Sciatic nerve (tissue), 2 donors: ENCODE data around the gene POC5. TPM values are rescaled to one million over a fixed set of nuclear protein-coding genes. Genes with fewer than 3 reads are reported as not detected.
"Not testable (repeated sequence)": the region's sequence is repeated elsewhere in the genome, so short reads cannot be mapped to it uniquely, and the experiment has no call there.

Source experiments
- ATAC-seq: fragments of 200-7000 bp; cut with Tn5 transposase; one replicate; pipeline ENCODE4 v1.9.1; 2020; ENCODE audit warnings: mild to moderate bottlenecking, moderate library complexity
- DNase-seq: peaks from one replicate; pipeline ENCODE4 v3.0.0-alpha.2; 2020; ENCODE audit warnings: low spot score
- intact Hi-C: fragments of 100-400 bp; cut with DNase I; formaldehyde crosslinking; loops from one replicate; pipeline ENCODE4 v1.14.2; 2022
- total RNA-seq: library from RNA; stranded (reverse); fragmentation: NEBNext Ultra II Directional; extraction: Animal tissue kit (Norgen Biotek cat#: 25700); gene quantifications from one replicate; pipeline ENCODE4 v1.2.1, GENCODE V29; 2021
- donor health status: DM: no; HTN: no; CAD: no.
- donor health status: DM: no; HTN: no; CAD: no.

The POC5 gene
- total RNA-seq, 1 donor from 2014 or later = 11.7 TPM

GRCh38 chr5:75707911-75708509, 9.2 kb downstream of the POC5 start:
- no peak for ATAC-seq
- no peak for DNase-seq
- intact Hi-C loops = no loop called here

GRCh38 chr5:75706775-75707174, 10.5 kb downstream of the POC5 start:
- ATAC-seq = no peak
- intact Hi-C loops = no loop called here
- DNase-seq = no peak

GRCh38 chr5:75706016-75706415, 11.2 kb downstream of the POC5 start:
- ATAC-seq (no peak), DNase-seq (no peak)
- intact Hi-C loops = no loop called here

DNA sequence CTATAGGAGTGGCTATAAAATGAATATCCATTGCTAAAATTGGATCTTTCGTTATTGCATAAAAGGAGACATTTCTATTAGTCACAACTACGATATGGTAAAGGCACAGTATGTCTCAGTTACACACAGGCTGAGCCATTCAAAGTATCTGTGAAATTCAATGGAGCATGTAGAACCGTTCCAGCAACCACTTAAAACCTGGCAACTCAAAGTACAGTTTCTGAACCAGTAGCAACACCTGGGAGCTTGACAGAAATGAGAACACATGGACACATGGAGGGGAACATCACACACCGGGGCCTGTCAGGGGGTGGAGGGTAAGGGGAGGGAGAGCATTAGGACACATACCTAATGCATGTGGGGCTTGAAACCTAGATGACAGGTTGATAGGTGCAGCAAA, 15.4 kb downstream of the POC5 start:
- no peak for ATAC-seq
- intact Hi-C loops = no loop called here
- no peak for DNase-seq

DNA sequence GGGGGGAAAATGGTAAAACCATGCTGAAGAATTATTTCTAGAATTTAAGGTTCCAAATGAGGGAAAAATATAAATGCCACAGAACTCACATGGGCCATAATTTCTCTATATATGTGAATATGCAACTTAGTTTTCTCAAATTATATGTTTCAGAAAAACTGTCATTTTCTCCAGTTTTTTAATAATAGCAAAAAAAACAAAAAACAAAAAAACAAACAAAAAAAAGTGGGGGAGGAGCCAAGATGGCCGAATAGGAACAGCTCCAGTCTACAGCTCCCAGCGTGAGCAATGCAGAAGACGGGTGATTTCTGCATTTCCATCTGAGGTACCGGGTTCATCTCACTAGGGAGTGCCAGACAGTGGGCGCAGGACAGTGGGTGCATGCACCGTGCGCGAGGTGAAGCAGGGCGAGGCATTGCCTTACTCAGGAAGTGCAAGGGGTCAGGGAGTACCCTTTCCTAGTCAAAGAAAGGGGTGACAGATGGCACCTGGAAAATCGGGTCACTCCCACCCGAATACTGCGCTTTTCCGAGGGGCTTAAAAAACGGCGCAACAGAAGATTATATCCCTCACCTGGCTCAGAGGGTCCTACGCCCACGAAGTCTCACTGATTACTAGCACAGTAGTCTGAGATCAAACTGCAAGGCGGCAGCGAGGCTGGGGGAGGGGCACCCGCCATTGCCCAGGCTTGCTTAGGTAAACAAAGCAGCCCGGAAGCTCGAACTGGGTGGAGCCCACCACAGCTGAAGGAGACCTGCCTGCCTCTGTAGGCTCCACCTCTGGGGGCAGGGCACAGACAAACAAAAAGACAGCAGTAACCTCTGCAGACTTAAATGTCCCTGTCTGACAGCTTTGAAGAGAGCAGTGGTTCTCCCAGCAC, 21.5 kb downstream of the POC5 start:
- intact Hi-C loops, ATAC-seq, DNase-seq: not testable (repeated sequence)

- no peak for DNase-seq
- intact Hi-C loops = no loop called here
These were observed 22.5 kb downstream of the POC5 start for GRCh38 chr5:75694781-75695180.

DNA sequence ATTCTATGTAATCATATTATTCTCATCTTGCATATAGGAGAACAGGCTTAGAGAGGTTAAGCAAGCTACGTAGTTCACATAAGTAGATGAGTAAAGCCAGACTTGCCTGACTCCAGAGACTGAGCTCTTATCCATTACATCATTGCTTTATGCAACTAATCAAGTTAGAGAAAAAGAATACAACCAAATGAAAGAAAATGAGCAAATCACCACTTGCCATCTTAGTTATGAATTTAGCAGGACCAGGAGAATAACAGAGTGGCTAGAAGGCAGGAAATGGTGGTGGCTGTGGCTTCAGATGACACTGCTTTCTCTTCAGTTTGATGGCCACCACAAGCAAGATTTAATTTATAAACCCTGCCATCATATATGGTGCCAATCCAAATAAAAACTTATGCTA, 26.6 kb downstream of the POC5 start:
- no peak for ATAC-seq
- no peak for DNase-seq
- intact Hi-C loops = no loop called here

More at GRCh38 chr5:75694781-75695180, 22.5 kb downstream of the POC5 start:
- ATAC-seq = no peak

- DNase-seq (no peak), ATAC-seq (no peak)
- intact Hi-C loops = no loop called here
These were observed 30.8 kb downstream of the POC5 start for GRCh38 chr5:75686480-75686879.

- DNase-seq = no peak
- intact Hi-C loops = no loop called here
- no peak for ATAC-seq
These were observed 32.1 kb downstream of the POC5 start for GRCh38 chr5:75685141-75685540.

DNA sequence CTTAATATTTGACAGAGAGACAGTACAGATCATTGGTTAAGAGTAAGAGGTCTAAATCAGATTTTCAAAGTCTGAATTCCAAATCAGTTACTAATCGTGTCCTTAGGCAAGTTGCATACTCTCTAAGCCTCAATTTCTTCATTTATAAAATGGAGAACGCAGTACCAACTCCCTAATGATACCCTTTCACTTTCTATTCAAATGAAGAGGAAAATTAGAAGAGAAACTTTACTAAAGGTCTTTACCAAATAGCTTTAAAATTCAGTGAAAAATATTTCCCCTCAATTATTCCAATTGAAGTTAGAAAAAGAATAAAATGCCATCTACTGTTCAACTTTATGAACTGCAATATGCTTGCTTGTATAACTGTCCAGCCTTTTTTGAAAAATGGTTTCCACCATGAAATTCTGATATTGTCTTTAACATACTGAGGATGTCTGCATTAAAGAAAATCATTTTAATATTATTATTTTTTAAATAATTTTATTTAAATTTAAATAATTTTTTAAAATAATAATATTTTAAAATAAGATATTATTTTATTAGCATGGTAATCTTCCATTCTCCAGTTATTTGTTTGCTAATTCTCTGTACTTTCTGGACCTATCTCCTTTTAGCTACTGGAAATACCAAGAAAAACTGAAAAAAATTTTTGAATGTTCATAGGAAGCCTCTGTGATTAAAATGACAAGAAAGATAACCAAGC, 36.0 kb downstream of the POC5 start:
- ATAC-seq (peak; percentile 74), DNase-seq (no peak)
- intact Hi-C loops = no loop called here

- ATAC-seq = peak; percentile 39
These were observed 39.1 kb downstream of the POC5 start for GRCh38 chr5:75678155-75678554.

GRCh38 chr5:75677607-75678006, 39.6 kb downstream of the POC5 start:
- intact Hi-C loops = loop anchor here (10.0 kb wide), 1 partner anchor 443 kb away; the partner anchor contains the start of gene ANKRD31
- DNase-seq (no peak), ATAC-seq (peak; percentile 66)

More at GRCh38 chr5:75678155-75678554, 39.1 kb downstream of the POC5 start:
- intact Hi-C loops = loop anchor here (10.0 kb wide), 1 partner anchor 443 kb away; the partner anchor contains the start of gene ANKRD31
- no peak for DNase-seq

DNA sequence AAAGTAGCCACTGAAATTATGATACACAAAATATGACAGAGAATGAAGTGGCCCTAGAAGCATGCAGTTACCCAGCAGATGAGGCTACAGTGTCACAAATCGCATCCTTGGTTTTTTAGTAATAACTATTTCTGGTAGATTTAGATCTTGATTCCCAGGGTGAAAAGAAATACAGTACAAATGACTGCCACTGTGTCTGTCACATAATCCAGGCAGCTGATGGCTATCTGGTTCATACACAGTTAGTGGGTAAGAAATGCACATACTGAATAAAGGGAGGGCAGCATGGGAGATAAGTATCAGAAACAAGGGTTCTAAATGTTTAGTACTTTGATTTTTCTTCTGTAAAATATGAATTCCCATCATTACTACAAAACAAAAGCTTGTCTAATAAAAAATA, 41.5 kb downstream of the POC5 start:
- DNase-seq = no peak
- intact Hi-C loops = loop anchor here (10.0 kb wide), 1 partner anchor 441 kb away; the partner anchor contains the start of gene ANKRD31
- no peak for ATAC-seq

DNA sequence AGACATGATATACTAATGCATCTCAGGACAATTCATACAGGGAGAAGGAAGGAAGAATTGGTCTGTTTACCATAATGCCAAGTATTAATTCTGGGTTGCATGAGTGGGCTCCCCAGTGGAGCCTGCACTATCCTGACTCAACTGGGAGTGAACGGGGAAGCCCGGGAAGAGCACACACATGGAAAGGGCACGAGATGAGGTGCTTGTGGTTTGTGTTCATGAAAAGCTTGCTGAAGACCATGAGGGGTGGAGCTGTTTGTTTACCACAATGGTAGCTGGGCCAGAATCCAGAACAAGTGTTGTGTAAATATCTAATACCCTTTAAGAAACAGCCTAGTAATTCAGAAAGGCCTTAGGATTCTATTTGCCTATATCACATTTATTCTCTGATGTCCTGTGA, 44.6 kb downstream of the POC5 start:
- no peak for DNase-seq
- intact Hi-C loops = loop anchor here (2.0 to 10.0 kb wide), 2 partner anchors 74 to 438 kb away; partner anchors contain the start of gene ANKRD31
- ATAC-seq = no peak

- intact Hi-C loops = loop anchor here (10.0 kb wide), 1 partner anchor 437 kb away; the partner anchor contains the start of gene ANKRD31
- ATAC-seq (no peak), DNase-seq (no peak)
These were observed 45.7 kb downstream of the POC5 start for GRCh38 chr5:75671506-75671905.

DNA sequence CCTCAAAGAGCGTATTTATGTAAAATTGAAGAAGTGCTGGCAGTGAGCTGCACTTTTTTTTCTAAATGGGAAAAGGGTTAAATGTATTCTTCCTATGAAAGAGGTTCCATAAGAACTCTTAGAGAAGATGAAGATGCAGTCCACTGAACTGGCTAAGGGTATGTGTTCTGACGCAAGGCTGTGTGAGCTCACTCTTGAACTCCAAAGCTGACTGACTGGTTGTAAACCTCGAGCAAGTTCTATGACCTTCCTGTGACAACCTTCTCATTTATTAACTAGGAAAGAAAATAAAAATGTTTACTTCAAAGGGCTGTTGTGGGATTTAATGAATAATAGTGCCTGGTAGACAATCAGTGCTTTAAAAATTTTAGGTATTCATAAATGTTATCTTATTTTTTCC, 46.7 kb downstream of the POC5 start:
- ATAC-seq = no peak
- intact Hi-C loops = loop anchor here (10.0 kb wide), 1 partner anchor 436 kb away; the partner anchor contains the start of gene ANKRD31

GRCh38 chr5:75668977-75669689, 48.1 kb downstream of the POC5 start:
- ATAC-seq = peak; percentile 71
- intact Hi-C loops = no loop called here

More for the DNA sequence above, 46.7 kb downstream of the POC5 start:
- no peak for DNase-seq

DNA sequence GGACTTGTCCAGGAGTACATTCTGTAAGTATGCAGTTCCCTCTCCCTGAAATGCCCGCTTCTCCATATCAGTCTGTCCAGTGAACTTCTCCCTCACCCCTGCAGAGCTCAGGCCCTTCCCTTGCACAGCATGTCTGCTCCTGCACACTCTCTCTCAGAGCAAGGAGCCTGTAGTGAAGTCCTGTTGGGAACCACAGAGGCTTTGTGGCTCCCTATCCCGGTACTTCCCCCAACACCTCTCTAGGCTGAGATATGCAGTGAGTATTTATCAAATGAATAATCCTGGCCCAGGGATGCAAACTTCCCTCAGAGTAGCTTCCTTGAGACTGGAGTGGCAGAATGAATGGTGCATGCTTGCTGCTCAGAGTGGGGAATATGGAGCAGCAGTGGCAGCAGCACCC, 48.8 kb downstream of the POC5 start:
- DNase-seq = no peak
- peak; percentile 27 for ATAC-seq
- intact Hi-C loops = no loop called here

More at GRCh38 chr5:75668977-75669689, 48.1 kb downstream of the POC5 start:
- no peak for DNase-seq

- intact Hi-C loops = no loop called here
- no peak for ATAC-seq
These were observed 49.7 kb downstream of the POC5 start for GRCh38 chr5:75667586-75667985.

More at GRCh38 chr5:75667586-75667985, 49.7 kb downstream of the POC5 start:
- DNase-seq = no peak
